Endothelial cell (in vitro differentiated cells): ENCODE measurements around the gene BTNL9. TPM values are rescaled to one million over a fixed set of nuclear protein-coding genes. Genes with fewer than 3 reads are reported as not detected.

ENCODE experiments used
- DNase-seq: peaks from one replicate; pipeline ENCODE4 v3.0.0; 2021; ENCODE audit warnings: low spot score
- H3K27ac Mint-ChIP-seq: one replicate; pipeline ENCODE4 v1.8.0; 2021; ENCODE audit warnings: mixed read lengths, inconsistent platforms; ENCODE audit not compliant: unreplicated experiment
- H3K27me3 Mint-ChIP-seq: one replicate; pipeline ENCODE4 v1.8.0; 2021; ENCODE audit warnings: mild to moderate bottlenecking, moderate library complexity, mixed read lengths, inconsistent platforms; ENCODE audit not compliant: unreplicated experiment
- H3K36me3 Mint-ChIP-seq: one replicate; pipeline ENCODE4 v1.8.0; 2021; ENCODE audit warnings: mild to moderate bottlenecking, low read depth, mixed read lengths, inconsistent platforms; ENCODE audit not compliant: unreplicated experiment
- H3K4me1 Mint-ChIP-seq: one replicate; pipeline ENCODE4 v1.8.0; 2021; ENCODE audit warnings: mild to moderate bottlenecking, mixed read lengths, inconsistent platforms; ENCODE audit not compliant: unreplicated experiment
- H3K4me3 Mint-ChIP-seq: one replicate; pipeline ENCODE4 v1.8.0; 2021; ENCODE audit warnings: mild to moderate bottlenecking, mixed read lengths, inconsistent platforms; ENCODE audit not compliant: unreplicated experiment
- H3K9me3 Mint-ChIP-seq: one replicate; pipeline ENCODE4 v1.8.0; 2021; ENCODE audit warnings: mixed read lengths, inconsistent platforms; ENCODE audit not compliant: unreplicated experiment
- total RNA-seq: library from RNA; stranded (reverse); fragmentation: NEBNext Ultra II Directional; extraction: Animal tissue kit (Norgen Biotek cat#: 25700); gene quantifications from one replicate; pipeline ENCODE4 v1.2.1, GENCODE V29; 2021; ENCODE audit not compliant: unreplicated experiment
- TF ChIP-seq, protein P1 (sequence below): fragments of 200-600 bp; sonication (generic); IDR thresholded peaks from one replicate; pipeline ENCODE4 v1.5.0; 2021; ENCODE audit warnings: antibody characterized with exemption; ENCODE audit not compliant: unreplicated experiment

BTNL9 gene
- total RNA-seq, 1 donor from 2014 or later = 24.3 TPM

DNA sequence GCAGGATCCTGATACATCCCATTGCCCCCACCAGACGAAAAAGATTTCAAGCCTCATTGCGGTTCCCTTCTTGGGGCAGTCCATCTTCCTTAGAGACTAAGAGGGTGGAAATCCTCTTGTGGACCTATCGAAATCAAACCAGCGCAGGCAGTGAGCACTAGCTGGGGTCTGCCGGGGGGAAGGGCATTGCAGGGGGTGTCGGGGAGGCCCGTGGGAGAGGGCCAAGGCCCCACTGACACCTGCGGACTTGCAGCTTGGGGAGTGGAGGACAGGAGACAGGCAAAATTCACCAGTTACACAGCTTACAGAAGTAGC, 522 bp downstream of the BTNL9 start:
- no peak for DNase-seq
- Mint-ChIP-seq H3K9me3 (no peaks in the 10 kb centered on the region), H3K4me3 (peak overlapping the region; percentile 64), H3K36me3 (peaks cover 4% of the 10 kb centered on the region), H3K27ac (peak overlapping the region; percentile 59), H3K27me3 (peaks cover 15% of the 10 kb centered on the region), H3K4me1 (peaks cover 50% of the 10 kb centered on the region)
- TF ChIP-seq, protein P1, sequence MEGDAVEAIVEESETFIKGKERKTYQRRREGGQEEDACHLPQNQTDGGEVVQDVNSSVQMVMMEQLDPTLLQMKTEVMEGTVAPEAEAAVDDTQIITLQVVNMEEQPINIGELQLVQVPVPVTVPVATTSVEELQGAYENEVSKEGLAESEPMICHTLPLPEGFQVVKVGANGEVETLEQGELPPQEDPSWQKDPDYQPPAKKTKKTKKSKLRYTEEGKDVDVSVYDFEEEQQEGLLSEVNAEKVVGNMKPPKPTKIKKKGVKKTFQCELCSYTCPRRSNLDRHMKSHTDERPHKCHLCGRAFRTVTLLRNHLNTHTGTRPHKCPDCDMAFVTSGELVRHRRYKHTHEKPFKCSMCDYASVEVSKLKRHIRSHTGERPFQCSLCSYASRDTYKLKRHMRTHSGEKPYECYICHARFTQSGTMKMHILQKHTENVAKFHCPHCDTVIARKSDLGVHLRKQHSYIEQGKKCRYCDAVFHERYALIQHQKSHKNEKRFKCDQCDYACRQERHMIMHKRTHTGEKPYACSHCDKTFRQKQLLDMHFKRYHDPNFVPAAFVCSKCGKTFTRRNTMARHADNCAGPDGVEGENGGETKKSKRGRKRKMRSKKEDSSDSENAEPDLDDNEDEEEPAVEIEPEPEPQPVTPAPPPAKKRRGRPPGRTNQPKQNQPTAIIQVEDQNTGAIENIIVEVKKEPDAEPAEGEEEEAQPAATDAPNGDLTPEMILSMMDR = no peak

DNA sequence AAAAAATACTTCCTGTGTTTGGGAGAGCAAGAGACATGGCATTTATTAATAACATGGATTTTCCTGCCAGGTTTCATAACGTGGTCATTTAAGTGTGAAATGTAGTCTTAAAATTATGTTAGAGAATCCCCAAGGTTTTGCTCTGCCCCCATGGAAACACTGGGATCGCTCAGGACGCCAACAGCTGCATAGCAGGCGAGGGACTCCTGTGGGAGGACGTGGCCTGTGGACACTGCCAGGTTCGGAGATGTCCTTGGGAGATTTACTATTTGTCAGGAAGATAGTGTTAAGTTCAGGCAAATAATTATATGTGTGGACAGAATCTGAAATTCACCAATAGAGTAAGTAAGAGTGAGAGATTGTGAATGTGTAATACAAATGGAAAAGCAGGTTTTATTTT, 977 bp downstream of the BTNL9 start:
- peak overlapping the region; percentile 6 for H3K27ac Mint-ChIP-seq
- no peaks in the 10 kb centered on the region for H3K9me3 Mint-ChIP-seq
- DNase-seq = no peak
- peaks cover 50% of the 10 kb centered on the region for H3K4me1 Mint-ChIP-seq
- peaks cover 15% of the 10 kb centered on the region for H3K27me3 Mint-ChIP-seq
- TF ChIP-seq, protein P1 = no peak
- peaks cover 4% of the 10 kb centered on the region for H3K36me3 Mint-ChIP-seq
- H3K4me3 Mint-ChIP-seq = peak overlapping the region; percentile 22

DNA sequence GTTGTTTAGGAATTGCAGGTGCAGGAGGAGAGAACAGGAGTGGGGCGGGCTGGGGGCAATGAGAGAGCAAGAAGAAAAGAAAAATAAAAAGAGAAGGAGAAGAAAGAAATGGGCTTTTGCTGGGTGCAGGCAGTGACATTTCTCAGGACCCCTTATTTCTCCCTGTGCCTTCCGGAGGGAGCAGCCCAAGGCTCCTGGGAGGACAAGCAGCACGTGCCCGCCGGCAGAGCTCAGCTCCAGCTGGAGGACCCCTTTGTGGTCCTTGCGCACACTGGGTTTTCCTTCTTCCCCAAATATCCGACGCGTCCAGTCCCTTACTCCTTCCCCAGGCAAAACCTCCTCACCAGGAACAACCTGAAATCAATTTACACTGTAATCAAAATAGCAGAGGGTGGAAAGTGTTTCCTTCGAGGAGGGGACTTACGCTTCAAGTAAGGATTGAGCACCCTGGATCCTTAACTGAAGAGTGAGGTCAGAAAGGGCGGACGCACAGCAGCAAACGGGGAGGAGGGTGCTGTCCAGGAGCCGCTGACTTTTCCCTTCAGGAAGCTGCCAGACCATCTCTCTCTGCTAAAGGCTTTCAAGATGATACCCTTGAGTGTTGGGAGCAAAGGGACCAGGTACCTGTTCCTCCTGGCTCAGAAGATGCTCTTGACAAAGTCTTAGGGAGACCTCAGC, 2.1 kb downstream of the BTNL9 start:
- TF ChIP-seq, protein P1 = no peak
- Mint-ChIP-seq H3K4me3 (no peak overlapping the region), H3K4me1 (peaks cover 47% of the 10 kb centered on the region), H3K9me3 (no peaks in the 10 kb centered on the region), H3K27me3 (peaks cover 15% of the 10 kb centered on the region), H3K27ac (no peak overlapping the region), H3K36me3 (peaks cover 4% of the 10 kb centered on the region)
- no peak for DNase-seq

DNA sequence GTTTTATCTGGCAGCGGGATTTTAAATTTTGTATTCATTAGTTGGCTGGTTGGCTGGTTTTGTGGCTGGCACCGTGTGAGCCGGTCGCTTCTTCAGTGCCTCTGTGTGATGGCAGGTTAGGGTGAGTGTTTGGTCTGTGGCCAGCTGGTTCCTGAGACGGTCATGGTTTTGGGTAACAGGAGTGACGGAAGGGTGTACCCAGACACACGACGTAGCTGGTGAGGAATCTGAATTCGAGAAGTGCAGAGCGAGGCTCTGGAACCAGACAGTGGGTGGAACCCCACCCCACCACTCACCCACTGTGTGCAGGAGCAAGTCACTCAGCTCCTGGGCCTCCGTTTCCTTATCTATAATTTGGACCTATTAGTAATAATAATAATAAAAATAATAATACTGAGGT, 2.7 kb downstream of the BTNL9 start:
- H3K36me3 Mint-ChIP-seq = peaks cover 4% of the 10 kb centered on the region
- no peaks in the 10 kb centered on the region for H3K9me3 Mint-ChIP-seq
- peaks cover 47% of the 10 kb centered on the region for H3K4me1 Mint-ChIP-seq
- TF ChIP-seq, protein P1 = no peak
- DNase-seq = no peak
- peaks cover 15% of the 10 kb centered on the region for H3K27me3 Mint-ChIP-seq
- H3K27ac Mint-ChIP-seq = no peak overlapping the region
- H3K4me3 Mint-ChIP-seq = no peak overlapping the region

DNA sequence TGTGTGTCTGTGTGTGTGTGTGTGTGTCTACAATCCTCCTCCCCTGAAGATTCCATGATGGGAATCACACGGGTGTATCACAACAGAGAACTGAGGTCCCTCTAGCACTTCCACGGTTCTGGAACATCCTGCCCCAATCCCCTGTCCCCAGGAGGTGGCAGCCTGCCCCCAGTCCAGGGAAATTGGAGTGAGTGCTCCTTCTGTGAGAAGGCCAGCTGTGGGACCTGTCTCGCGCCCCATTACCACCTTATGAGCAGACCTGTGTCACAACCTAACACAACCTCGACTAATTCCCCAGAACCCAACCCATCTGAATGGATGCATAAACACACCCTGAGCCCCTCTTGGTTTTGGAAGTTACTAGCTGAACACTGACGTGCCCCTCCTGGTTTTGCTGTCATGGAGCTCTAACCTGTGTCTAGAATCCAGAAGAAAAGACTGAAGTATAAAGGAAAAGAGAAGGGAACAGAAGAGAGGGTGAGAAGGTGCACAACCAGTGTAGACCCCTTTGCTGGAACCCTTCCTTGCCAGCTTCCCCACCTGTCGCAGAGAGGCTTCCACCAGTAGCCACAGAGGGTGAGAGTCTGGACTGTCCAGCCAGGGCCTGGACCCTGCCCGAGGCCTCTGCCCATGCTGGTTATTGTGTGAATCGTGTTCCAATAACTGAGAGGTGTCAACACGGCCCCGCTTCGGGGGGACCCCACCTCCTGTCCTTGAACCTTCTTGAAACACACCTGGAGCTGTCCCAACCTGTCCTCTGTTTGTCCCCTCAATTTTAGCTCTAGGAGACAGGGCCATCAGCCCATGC, 3.4 kb downstream of the BTNL9 start:
- Mint-ChIP-seq H3K9me3 (no peaks in the 10 kb centered on the region), H3K4me3 (no peak overlapping the region), H3K4me1 (peaks cover 42% of the 10 kb centered on the region), H3K36me3 (no peaks in the 10 kb centered on the region), H3K27ac (no peak overlapping the region), H3K27me3 (peaks cover 8% of the 10 kb centered on the region)
- TF ChIP-seq, protein P1 = no peak
- DNase-seq = no peak
